ACC112 (cell line): Measurements from ENCODE around the gene SCAI.

ENCODE experiments used
- H2AFZ ChIP-seq: fragments of 200-600 bp; sonication (generic); one replicate; pipeline ENCODE4 v1.6.0; 2017; ENCODE audit warnings: antibody characterized with exemption, low read length; ENCODE audit not compliant: unreplicated experiment
- H3K27ac ChIP-seq: fragments of 200-600 bp; sonication (generic); 2 replicates; pipeline ENCODE4 v1.5.1; 2014; ENCODE audit warnings: low read depth, mild to moderate bottlenecking, antibody characterized with exemption, low read length, moderate library complexity
- H3K27me3 ChIP-seq: fragments of 200-600 bp; sonication (generic); 2 replicates; pipeline ENCODE4 v1.6.1; 2014; ENCODE audit warnings: mild to moderate bottlenecking, antibody characterized with exemption, low read length, moderate library complexity, mixed read lengths; ENCODE audit not compliant: insufficient read depth
- H3K36me3 ChIP-seq: fragments of 200-600 bp; sonication (generic); 2 replicates; pipeline ENCODE4 v1.6.1; 2016; ENCODE audit warnings: mild to moderate bottlenecking, antibody characterized with exemption, low read length, moderate library complexity, mixed read lengths; ENCODE audit not compliant: insufficient read depth
- H3K4me1 ChIP-seq: fragments of 200-600 bp; sonication (generic); one replicate; pipeline ENCODE4 v1.6.1; 2016; ENCODE audit warnings: low read length, mixed read lengths; ENCODE audit not compliant: insufficient read depth, unreplicated experiment, control insufficient read depth
- H3K4me3 ChIP-seq: fragments of 200-600 bp; sonication (generic); 2 replicates; pipeline ENCODE4 v1.5.1; 2014; ENCODE audit warnings: mild to moderate bottlenecking, low read depth, low read length
- H3K79me2 ChIP-seq: fragments of 200-600 bp; sonication (generic); one replicate; pipeline ENCODE4 v1.6.0; 2016; ENCODE audit warnings: low read length; ENCODE audit not compliant: control insufficient read depth, unreplicated experiment, insufficient read depth

Gene SCAI

DNA sequence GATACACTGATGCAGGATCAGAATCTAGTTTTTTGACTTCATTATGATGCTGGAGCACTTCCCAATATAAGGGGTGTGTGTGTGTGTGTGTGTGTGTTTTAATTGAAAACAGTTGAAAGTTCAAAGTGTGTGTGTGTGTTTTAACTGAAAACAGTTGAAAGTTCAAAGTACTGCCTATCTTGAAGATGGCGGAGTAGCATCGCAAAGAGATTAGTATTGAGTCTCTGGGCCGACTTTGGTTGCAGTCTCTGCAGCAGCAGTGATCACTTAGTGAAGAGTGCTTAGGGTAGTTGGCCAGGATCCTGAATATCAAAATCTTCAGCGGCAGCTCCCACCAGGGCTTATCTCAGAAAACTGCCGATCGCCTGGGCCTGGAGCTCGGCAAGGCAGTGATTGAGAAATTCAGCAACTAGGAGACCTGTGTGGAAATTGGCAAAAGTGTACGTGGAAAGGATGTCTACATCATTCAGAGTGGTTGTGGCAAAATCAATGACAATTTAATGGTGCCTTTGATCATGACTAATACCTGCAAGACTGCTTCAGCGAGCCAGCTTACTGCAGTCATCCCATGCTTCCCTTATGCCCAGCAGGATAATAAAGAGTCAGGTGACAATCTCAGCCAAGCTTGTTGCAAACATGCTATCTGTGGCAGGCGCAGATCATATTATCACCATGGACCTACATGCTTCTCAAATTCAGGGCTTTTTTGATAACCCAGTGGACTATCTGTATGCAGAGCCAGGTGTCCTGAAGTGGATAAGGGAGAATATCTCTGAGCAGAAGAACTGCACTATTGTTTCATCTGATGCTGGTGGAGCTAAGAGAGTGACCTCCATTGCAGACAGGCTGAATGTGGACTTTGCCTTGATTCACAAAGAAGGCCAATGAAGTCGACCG lies 7.3 kb upstream of the SCAI start:
- Histone ChIP-seq H2AFZ (no peak overlapping the region), H3K36me3 (peaks cover 12% of the 10 kb centered on the region), H3K27me3 (no peaks in the 10 kb centered on the region), H3K4me3 (no peak overlapping the region), H3K27ac (no peak overlapping the region), H3K4me1 (peaks cover 17% of the 10 kb centered on the region), H3K79me2 (no peaks in the 10 kb centered on the region)

DNA sequence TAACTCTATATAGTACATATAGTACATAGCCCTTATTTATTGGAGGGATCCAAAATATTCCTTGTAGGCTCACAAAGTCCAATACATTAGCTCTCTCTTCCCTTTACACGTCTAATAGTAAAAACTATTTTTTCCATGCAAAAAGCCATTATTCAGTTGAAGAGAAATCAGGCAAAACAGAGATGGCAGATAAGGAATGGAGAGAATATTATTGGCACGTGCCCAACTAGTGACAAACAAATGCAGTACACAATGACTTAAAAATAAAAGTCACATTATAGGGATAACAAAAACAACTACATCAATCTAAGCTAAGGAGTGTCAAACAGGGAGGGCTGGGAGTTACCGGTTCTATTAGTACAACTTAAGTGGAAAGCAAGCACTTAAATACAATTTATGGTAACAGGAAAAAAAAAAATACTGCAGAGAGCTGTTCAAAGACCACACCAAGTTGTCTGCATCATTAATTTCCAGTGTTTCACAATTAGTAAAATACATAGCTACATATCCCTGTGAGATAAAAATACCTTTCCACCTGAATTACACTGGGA lies 4.1 kb upstream of the SCAI start:
- Histone ChIP-seq H3K4me3 (no peak overlapping the region), H3K79me2 (no peaks in the 10 kb centered on the region), H3K36me3 (peaks cover 3% of the 10 kb centered on the region), H3K27me3 (no peaks in the 10 kb centered on the region), H3K27ac (no peak overlapping the region), H2AFZ (no peak overlapping the region), H3K4me1 (peaks cover 18% of the 10 kb centered on the region)

DNA sequence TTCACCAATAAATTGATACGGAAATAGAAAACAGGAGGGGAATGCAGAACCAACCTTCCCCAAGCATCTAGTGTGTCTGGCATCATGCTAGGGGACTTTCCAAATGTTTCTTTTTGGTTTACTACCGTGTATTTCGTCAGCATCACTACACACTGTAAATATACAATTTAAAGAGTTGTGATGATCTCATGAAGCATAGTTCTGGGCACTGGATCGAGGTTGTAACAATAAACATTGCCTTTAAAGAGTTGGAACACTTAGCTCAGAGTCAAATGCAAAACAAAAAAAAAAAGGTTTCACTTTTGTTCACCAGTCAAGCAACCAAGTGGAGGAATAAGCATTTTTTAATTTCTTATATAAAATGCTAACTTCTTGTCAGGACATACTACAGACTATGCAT lies 2.9 kb upstream of the SCAI start:
- Histone ChIP-seq H3K4me3 (0 out of 2 replicates have a peak overlapping the region, but pooled peaks have one; percentile 20), H3K27ac (peak overlapping the region; percentile 12; the same call in 1 of the 2 replicates), H3K79me2 (no peaks in the 10 kb centered on the region), H2AFZ (no peak overlapping the region), H3K4me1 (peaks cover 22% of the 10 kb centered on the region), H3K27me3 (no peaks in the 10 kb centered on the region), H3K36me3 (peaks cover 3% of the 10 kb centered on the region)

DNA sequence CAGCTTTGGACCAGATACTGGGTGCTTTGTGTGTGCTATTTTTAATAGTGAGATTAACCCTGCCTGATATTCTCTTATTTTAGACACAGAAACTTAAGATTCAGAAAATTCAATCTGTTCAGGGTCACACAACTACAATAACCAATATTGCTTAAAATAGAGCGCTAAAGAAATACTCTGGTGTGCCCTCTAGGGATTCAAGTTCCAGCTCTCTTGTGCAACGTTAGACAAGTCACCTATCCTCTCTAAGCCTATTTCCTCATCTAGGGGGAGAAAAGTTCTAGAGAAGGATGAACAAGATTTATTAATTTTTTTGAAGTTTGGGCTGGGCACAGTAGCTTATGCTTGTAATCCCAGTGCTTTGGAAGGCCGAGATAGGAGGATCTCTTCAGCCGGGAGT lies 2.1 kb upstream of the SCAI start:
- H3K79me2 ChIP-seq, result no peaks in the 10 kb centered on the region
- no peak overlapping the region for H3K4me3 ChIP-seq
- peaks cover 3% of the 10 kb centered on the region for H3K36me3 ChIP-seq
- no peaks in the 10 kb centered on the region for H3K27me3 ChIP-seq
- no peak overlapping the region for H3K27ac ChIP-seq
- H2AFZ ChIP-seq, result no peak overlapping the region
- peaks cover 22% of the 10 kb centered on the region for H3K4me1 ChIP-seq

DNA sequence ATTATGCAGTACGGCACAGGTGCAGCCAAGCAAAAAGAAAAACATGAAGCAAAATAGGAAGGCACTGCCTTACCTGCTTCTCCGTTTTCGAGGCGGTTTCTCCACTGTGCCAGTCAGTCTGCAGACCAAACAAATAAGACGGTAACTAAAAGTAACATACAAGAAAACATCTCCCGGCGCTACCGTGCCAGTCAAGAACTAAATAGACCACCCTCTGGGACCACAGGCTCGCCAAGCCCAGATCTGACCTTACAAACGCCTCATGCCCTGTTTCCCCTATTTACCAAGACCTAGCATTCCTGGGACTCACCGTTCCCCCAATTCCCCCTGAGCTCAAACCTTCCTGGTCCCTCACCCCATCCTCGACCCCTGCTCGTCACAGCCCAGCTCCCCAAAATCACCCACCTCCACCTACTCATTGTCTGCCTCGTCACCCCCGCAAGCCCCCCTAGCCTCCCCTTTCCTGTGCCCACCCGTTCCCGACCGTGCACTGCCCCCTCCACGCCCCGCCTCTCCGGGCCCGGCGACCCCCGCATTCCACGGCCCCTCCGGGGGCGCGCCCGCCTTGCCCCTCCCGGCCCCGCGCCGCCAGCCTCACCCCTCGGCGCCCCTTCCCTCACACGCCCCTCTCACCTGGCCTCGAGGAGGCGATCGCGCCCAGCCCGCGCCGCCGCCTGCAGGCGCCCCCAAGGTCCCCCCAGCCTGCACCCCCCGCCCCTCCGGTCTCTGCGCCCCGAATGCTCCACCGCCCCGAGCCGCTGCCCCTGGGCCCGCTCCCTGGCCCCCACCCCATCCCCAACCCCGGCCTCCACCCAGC lies 560 bp downstream of the SCAI start:
- peak overlapping the region; percentile 46 for H2AFZ ChIP-seq
- H3K79me2 ChIP-seq, result no peaks in the 10 kb centered on the region
- H3K27me3 ChIP-seq, result no peaks in the 10 kb centered on the region
- H3K36me3 ChIP-seq, result no peaks in the 10 kb centered on the region
- H3K4me3 ChIP-seq, result peak overlapping the region; percentile 73
- H3K4me1 ChIP-seq, result peaks cover 22% of the 10 kb centered on the region
- H3K27ac ChIP-seq, result no peak overlapping the region

DNA sequence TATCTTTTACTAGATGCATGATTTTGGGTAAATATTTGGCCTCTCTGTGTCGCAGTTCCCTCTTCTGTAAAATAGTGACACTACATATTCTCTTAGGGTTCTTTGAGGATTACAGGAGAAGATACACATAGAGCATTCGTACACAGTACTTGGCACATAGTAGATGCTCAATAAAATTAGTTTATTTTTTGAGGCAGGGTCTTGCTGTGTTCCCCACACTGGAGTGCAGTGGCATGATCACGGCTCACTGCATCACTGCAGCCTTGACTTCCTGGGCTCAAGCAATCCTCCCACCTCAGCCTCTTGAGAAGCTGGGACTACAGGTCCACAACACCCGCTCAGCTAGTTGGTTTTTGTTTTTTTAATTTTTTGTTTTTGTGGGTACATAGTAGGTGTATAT lies 1.6 kb downstream of the SCAI start:
- no peak overlapping the region for H3K4me3 ChIP-seq

DNA sequence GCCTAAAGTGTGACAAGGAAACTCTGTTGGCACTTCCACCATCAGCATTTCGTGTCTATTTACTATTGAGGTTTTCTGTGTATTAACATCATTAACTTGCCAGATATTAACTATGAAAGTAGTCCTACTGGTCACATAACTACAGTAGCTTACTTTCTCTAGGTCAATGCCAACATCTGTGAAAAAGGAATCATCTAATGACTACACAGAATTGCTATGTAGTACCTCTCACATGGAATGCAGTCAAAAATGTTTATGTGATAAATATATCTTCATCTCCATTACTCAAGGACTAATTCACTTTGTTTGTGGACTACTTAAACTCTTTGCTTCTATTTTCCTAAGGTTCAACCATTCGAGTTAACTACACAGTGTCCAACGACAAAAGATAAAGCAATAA lies 2.1 kb downstream of the SCAI start:
- Histone ChIP-seq H3K4me3 (no peak overlapping the region), H2AFZ (no peak overlapping the region), H3K4me1 (peaks cover 11% of the 10 kb centered on the region), H3K27ac (no peak overlapping the region), H3K27me3 (no peaks in the 10 kb centered on the region), H3K36me3 (no peaks in the 10 kb centered on the region), H3K79me2 (no peaks in the 10 kb centered on the region)

More for the DNA sequence above, 1.6 kb downstream of the SCAI start:
- no peaks in the 10 kb centered on the region for H3K27me3 ChIP-seq
- no peak overlapping the region for H3K27ac ChIP-seq
- no peaks in the 10 kb centered on the region for H3K36me3 ChIP-seq
- peaks cover 15% of the 10 kb centered on the region for H3K4me1 ChIP-seq
- no peaks in the 10 kb centered on the region for H3K79me2 ChIP-seq
- H2AFZ ChIP-seq, result no peak overlapping the region

DNA sequence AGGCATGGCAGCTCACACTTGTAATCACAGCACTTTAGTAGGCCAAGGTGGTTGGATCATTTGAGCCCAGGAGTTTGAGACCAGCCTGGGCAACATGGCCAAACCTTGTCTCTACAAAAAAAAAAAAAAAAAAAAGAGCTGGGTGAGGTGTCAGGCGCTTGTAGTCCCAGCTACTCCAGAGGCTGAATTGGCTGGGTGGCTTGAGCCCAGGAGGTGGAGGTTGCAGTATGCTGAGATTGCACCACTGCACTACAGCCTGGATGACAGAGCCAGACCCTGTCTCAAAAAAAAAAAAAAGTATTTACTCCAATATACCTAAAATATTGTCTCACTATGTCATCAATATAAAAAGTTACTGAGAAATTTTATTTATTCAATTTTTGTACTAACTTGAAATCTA lies 2.8 kb downstream of the SCAI start:
- H3K79me2 ChIP-seq, result no peaks in the 10 kb centered on the region
- no peaks in the 10 kb centered on the region for H3K36me3 ChIP-seq
- no peak overlapping the region for H3K27ac ChIP-seq
- peaks cover 5% of the 10 kb centered on the region for H3K4me1 ChIP-seq
- H3K27me3 ChIP-seq, result no peaks in the 10 kb centered on the region
- no peak overlapping the region for H2AFZ ChIP-seq
- no peak overlapping the region for H3K4me3 ChIP-seq

DNA sequence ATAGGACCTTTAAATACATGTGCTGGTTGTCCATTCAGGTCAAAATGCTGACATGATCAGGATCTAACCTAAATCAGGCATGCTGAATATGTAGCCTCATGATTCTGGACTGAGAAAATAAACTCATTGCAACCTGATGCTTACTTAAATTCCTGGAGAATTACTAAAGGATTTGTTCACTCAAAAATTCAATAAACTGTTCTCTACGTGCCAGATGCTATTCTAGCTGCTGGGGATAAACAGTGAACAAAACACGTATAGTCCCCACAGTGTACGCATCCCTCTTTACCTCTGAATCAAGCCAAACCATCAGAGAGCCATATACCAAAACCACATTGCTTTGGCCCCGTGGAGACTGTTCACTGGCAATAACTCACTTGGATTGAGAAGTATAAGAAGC lies 6.1 kb downstream of the SCAI start:
- H3K79me2 ChIP-seq, result no peaks in the 10 kb centered on the region
- no peak overlapping the region for H3K27ac ChIP-seq

DNA sequence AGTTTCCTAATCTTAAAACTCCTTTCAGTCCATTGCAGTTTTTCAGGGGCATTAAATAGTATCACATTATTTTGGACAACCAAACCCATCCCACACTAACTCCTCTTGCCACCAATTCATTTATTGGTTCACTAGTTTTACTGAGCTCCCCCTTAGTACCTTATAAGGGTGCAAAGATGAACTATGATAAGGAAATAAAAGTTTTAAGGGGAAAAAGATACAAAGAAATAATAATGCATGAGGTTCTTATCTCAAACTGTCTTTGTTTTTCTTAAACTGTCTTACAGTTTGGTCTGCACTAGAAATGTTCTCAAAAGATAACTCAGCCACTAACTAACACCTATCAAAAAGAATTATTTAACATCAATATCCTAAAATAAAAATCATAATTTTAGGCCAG lies 8.4 kb downstream of the SCAI start:
- Histone ChIP-seq H2AFZ (no peak overlapping the region), H3K27me3 (no peaks in the 10 kb centered on the region), H3K79me2 (no peaks in the 10 kb centered on the region), H3K4me1 (no peaks in the 10 kb centered on the region), H3K36me3 (no peaks in the 10 kb centered on the region), H3K4me3 (no peak overlapping the region), H3K27ac (no peak overlapping the region)

More for the DNA sequence above, 6.1 kb downstream of the SCAI start:
- peaks cover 4% of the 10 kb centered on the region for H3K4me1 ChIP-seq
- no peak overlapping the region for H2AFZ ChIP-seq
- no peaks in the 10 kb centered on the region for H3K27me3 ChIP-seq
- H3K4me3 ChIP-seq, result no peak overlapping the region
- no peaks in the 10 kb centered on the region for H3K36me3 ChIP-seq
